Uterus (tissue), 4 donors: ENCODE data around the gene PPP2R5A. TPM values are rescaled to one million over a fixed set of nuclear protein-coding genes. Genes with fewer than 3 reads are reported as not detected.

ENCODE experiments used
- DNase-seq, 2 donors: peaks; one replicate each; pipeline ENCODE4 v3.0.0-alpha.2; 2019 to 2020
- H3K27ac ChIP-seq, 2 donors: fragments of 200-600 bp; sonication (generic); 1 replicate in 1 of 2; 2 replicates in 1 of 2; pipeline ENCODE4 v1.5.1; 2016 to 2018
- H3K27me3 ChIP-seq, 2 donors: fragments of 200-600 bp; sonication (generic); one replicate each; pipeline ENCODE4 v1.5.1; 2018 to 2019; ENCODE audit warnings: control low read depth in 1 of 2
- H3K36me3 ChIP-seq, 2 donors: fragments of 200-600 bp; sonication (generic); one replicate each; pipeline ENCODE4 v1.5.1; 2019; ENCODE audit warnings: control low read depth in 1 of 2
- H3K4me1 ChIP-seq, 2 donors: fragments of 200-600 bp; sonication (generic); one replicate each; pipeline ENCODE4 v1.5.1; 2018 to 2019; ENCODE audit warnings: control low read depth in 1 of 2
- H3K4me3 ChIP-seq, 2 donors: fragments of 200-600 bp; sonication (generic); 1 replicate in 1 of 2; 2 replicates in 1 of 2; pipeline ENCODE4 v1.5.1; 2018 to 2019; ENCODE audit warnings: mild to moderate bottlenecking in 1 of 2
- H3K9me3 ChIP-seq, 2 donors: fragments of 200-600 bp; sonication (generic); one replicate each; pipeline ENCODE4 v1.5.1; 2019; ENCODE audit warnings: control low read depth in 1 of 2
- POLR2A ChIP-seq, 2 donors: fragments of 450-650 bp; IDR thresholded peaks; one replicate each; pipeline ENCODE4 v1.6.1; 2016; ENCODE audit warnings: antibody characterized with exemption in 2 of 2, mild to moderate bottlenecking in 1 of 2, moderate library complexity in 1 of 2
- intact Hi-C: fragments of 100-400 bp; cut with DNase I; formaldehyde crosslinking; loops from one replicate; pipeline ENCODE4 v1.15.1; 2023; ENCODE audit warnings: low total_unique reads
- total RNA-seq, 4 donors: library from RNA; depleted of rRNA in 3 of 4; stranded (reverse); fragments of >200 nt in 3 of 4; gene quantifications; one replicate each; pipeline versions ENCODE4 v1.1.0 to v1.2.4, GENCODE V29; 2014 to 2023
- TF ChIP-seq, protein P1 (sequence below), 4 experiments: fragments of 200-600 bp in 2 of 4; fragments of 450-650 bp in 2 of 4; sonication (generic) in 2 of 4; IDR thresholded peaks; one replicate each; pipeline ENCODE4 v1.5.1; 2016 to 2019; ENCODE audit warnings: antibody characterized with exemption in 4 of 4, mild to moderate bottlenecking in 2 of 4, moderate library complexity in 1 of 4
- donor health status: DM: yes; HTN: yes; CAD: no.

PPP2R5A gene
- total RNA-seq, 4 donors from 2014 or later, result 14.9 to 44.4 (median 34.6) TPM

- no peak overlapping the region for H3K27ac ChIP-seq
- H3K4me3 ChIP-seq, result no peak overlapping the region
- no peaks in the 10 kb centered on the region for H3K27me3 ChIP-seq
- no peak for DNase-seq
- no peaks in the 10 kb centered on the region for H3K4me1 ChIP-seq
- intact Hi-C loops, result no loop called here
- no peak for TF ChIP-seq POLR2A (IDR thresholded peaks at IDR 0.05)
- TF ChIP-seq, protein P1, sequence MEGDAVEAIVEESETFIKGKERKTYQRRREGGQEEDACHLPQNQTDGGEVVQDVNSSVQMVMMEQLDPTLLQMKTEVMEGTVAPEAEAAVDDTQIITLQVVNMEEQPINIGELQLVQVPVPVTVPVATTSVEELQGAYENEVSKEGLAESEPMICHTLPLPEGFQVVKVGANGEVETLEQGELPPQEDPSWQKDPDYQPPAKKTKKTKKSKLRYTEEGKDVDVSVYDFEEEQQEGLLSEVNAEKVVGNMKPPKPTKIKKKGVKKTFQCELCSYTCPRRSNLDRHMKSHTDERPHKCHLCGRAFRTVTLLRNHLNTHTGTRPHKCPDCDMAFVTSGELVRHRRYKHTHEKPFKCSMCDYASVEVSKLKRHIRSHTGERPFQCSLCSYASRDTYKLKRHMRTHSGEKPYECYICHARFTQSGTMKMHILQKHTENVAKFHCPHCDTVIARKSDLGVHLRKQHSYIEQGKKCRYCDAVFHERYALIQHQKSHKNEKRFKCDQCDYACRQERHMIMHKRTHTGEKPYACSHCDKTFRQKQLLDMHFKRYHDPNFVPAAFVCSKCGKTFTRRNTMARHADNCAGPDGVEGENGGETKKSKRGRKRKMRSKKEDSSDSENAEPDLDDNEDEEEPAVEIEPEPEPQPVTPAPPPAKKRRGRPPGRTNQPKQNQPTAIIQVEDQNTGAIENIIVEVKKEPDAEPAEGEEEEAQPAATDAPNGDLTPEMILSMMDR (IDR thresholded peaks at IDR 0.05), result no peak
- H3K9me3 ChIP-seq, result no peaks in the 10 kb centered on the region
- no peaks in the 10 kb centered on the region for H3K36me3 ChIP-seq
Measured at GRCh38 chr1:212281590-212281989, 3.6 kb upstream of the PPP2R5A start.

GRCh38 chr1:212283741-212284140 is 1.5 kb upstream of the PPP2R5A start:
- Histone ChIP-seq H3K36me3 (no peaks in the 10 kb centered on the region), H3K4me1 (no peaks in the 10 kb centered on the region), H3K9me3 (no peaks in the 10 kb centered on the region), H3K27ac (no peak overlapping the region), H3K27me3 (no peaks in the 10 kb centered on the region), H3K4me3 (no peak overlapping the region)
- no peak for TF ChIP-seq POLR2A (IDR thresholded peaks at IDR 0.05)
- TF ChIP-seq, protein P1 (IDR thresholded peaks at IDR 0.05), result no peak
- DNase-seq, result no peak
- intact Hi-C loops, result no loop called here

GRCh38 chr1:212284332-212284743 is 872 bp upstream of the PPP2R5A start:
- Histone ChIP-seq H3K4me3 (peak overlapping the region; percentile 63 to 79), H3K27ac (peak overlapping the region; percentile 89), H3K4me1 (no peaks in the 10 kb centered on the region), H3K9me3 (no peaks in the 10 kb centered on the region), H3K36me3 (no peaks in the 10 kb centered on the region), H3K27me3 (no peaks in the 10 kb centered on the region)
- DNase-seq, result no peak
- intact Hi-C loops, result no loop called here
- TF ChIP-seq, protein P1 (IDR thresholded peaks at IDR 0.05), result no peak
- no peak for TF ChIP-seq POLR2A (IDR thresholded peaks at IDR 0.05)

- peak; percentile 64 for DNase-seq
- H3K27me3 ChIP-seq, result no peaks in the 10 kb centered on the region
- H3K36me3 ChIP-seq, result no peaks in the 10 kb centered on the region
- peaks cover 0 to 8% of the 10 kb centered on the region in 2 donors for H3K4me1 ChIP-seq
- H3K9me3 ChIP-seq, result no peaks in the 10 kb centered on the region
- intact Hi-C loops, result no loop called here
- H3K4me3 ChIP-seq, result peak overlapping the region; percentile 67 to 89
- TF ChIP-seq, protein P1 (IDR thresholded peaks at IDR 0.05), result no peak
- TF ChIP-seq POLR2A (IDR thresholded peaks at IDR 0.05), result peak in 1 of 2 donors; percentile 32
- peak overlapping the region; percentile 96 to 99 for H3K27ac ChIP-seq
Measured at GRCh38 chr1:212285685-212286555, 710 bp downstream of the PPP2R5A start.

DNA sequence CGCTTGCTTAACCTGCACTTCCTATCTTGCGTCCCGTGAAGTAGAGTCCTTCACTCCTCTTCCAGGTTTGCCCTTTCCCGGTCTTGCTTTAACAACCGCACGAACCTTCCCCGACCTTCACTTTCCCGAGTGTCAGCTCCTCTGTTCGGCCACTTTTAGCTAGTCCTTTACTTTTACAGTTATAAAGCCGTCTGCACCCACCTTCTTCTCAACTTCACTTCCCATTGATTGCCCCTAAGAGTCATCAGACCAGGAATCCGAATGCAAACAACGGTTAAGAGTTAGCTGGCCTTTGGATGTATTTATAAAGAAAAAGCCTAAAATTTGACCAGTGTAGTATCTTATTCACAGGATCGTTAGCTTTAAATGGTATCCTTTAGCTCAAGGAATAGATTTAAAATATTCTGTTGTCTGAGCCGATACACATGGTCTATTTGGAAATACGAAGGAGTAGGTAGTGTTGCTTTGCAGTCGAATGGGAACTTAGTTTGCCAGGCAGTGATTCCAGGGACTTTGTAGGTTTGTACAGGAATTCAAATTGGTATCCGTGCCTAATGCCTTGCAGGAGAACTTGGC is 1.4 kb downstream of the PPP2R5A start:
- no peak for DNase-seq
- TF ChIP-seq, protein P1 (IDR thresholded peaks at IDR 0.05), result no peak
- TF ChIP-seq POLR2A (IDR thresholded peaks at IDR 0.05), result no peak
- Histone ChIP-seq H3K27me3 (no peaks in the 10 kb centered on the region), H3K4me1 (peaks cover 0 to 8% of the 10 kb centered on the region in 2 donors), H3K36me3 (no peaks in the 10 kb centered on the region), H3K27ac (peak overlapping the region; percentile 96 to 99), H3K4me3 (peak overlapping the region; percentile 67 to 89), H3K9me3 (no peaks in the 10 kb centered on the region)
- intact Hi-C loops, result no loop called here
